BJ (cell line): ENCODE results near the gene SBSN. TPM values are rescaled to one million over a fixed set of nuclear protein-coding genes. Genes with fewer than 3 reads are reported as not detected.

ENCODE experiments used
- CTCF ChIA-PET: fragments of 350-600 bp; formaldehyde crosslinking; extraction: SDS; loops from one replicate; lab custom pipeline; 2021; ENCODE audit warnings: antibody characterized with exemption, inconsistent platforms; lab: Yijun Ruan, JAX
- POLR2A ChIA-PET: fragments of 300-600 bp; sonication (Branson Sonifier 250); formaldehyde crosslinking; extraction: SDS; loops from one replicate; lab custom pipeline; 2021; ENCODE audit warnings: antibody characterized with exemption; lab: Charles Lee
- DNase-seq: peaks from one replicate; pipeline ENCODE4 v3.0.0-alpha.2; 2011; ENCODE audit warnings: low read depth
- H3K27me3 ChIP-seq: 2 replicates; pipeline ENCODE4 v1.6.0; 2011; ENCODE audit warnings: low read length; ENCODE audit not compliant: control insufficient read depth, insufficient read depth
- H3K36me3 ChIP-seq: 2 replicates; pipeline ENCODE4 v1.5.1; 2011; ENCODE audit warnings: low read length; ENCODE audit not compliant: control insufficient read depth, insufficient read depth
- H3K4me3 ChIP-seq: 2 replicates; pipeline ENCODE4 v1.5.1; 2011; ENCODE audit warnings: low read depth, mild to moderate bottlenecking, control low read depth, low read length
- CTCF ChIP-seq: IDR thresholded peaks from 2 replicates; pipeline ENCODE4 v1.5.1; 2011; ENCODE audit warnings: low read depth, mild to moderate bottlenecking, control low read depth, inconsistent platforms, low read length, moderate library complexity; ENCODE audit not compliant: insufficient read depth
- polyA plus RNA-seq: library from polyadenylated mRNA; depleted of rRNA; stranded (reverse); fragments of >200 nt; gene quantifications from 2 replicates; pipeline ENCODE4 v1.2.3, GENCODE V29; 2011

The SBSN gene
- polyA plus RNA-seq, 1 experiment: 1.6 TPM

GRCh38 chr19:35512831-35513627, 15.1 kb downstream of the SBSN start:
- H3K4me3 ChIP-seq: no peak overlapping the region
- POLR2A ChIA-PET: no interaction called here
- CTCF ChIA-PET: interaction anchor here (1.0 to 2.5 kb wide), 4 partner anchors 18 to 45 kb away, joined by 3 to 7 read pairs (median 5); no protein-coding TSS in a partner anchor
- TF ChIP-seq CTCF: no peak
- no peak for DNase-seq
- peaks cover 15% of the 10 kb centered on the region for H3K27me3 ChIP-seq
- no peaks in the 10 kb centered on the region for H3K36me3 ChIP-seq

- peaks cover 20% of the 10 kb centered on the region for H3K27me3 ChIP-seq
- POLR2A ChIA-PET: no interaction called here
- no peak overlapping the region for H3K4me3 ChIP-seq
- DNase-seq: no peak
- CTCF ChIA-PET: interaction anchor here (0.9 to 5.7 kb wide), 13 partner anchors 10 to 185 kb away, joined by 3 to 48 read pairs (median 9); no protein-coding TSS in a partner anchor
- H3K36me3 ChIP-seq: no peaks in the 10 kb centered on the region
- TF ChIP-seq CTCF: no peak
Observed at GRCh38 chr19:35511337-35511736, 16.8 kb downstream of the SBSN start.

GRCh38 chr19:35510626-35510964, 17.5 kb downstream of the SBSN start:
- ChIA-PET CTCF (interaction anchor here (0.5 to 5.7 kb wide), 29 partner anchors 9 to 191 kb away, joined by 3 to 48 read pairs (median 5); no protein-coding TSS in a partner anchor), POLR2A (no interaction called here)
- no peak for DNase-seq
- H3K27me3 ChIP-seq: peaks cover 20% of the 10 kb centered on the region
- TF ChIP-seq CTCF: no peak
- H3K4me3 ChIP-seq: no peak overlapping the region
- no peaks in the 10 kb centered on the region for H3K36me3 ChIP-seq

- Histone ChIP-seq H3K4me3 (peak overlapping the region; percentile 30), H3K27me3 (peaks cover 23% of the 10 kb centered on the region), H3K36me3 (no peaks in the 10 kb centered on the region)
- no peak for DNase-seq
- CTCF ChIA-PET: interaction anchor here (0.5 to 5.7 kb wide), 32 partner anchors 9 to 1458 kb away, joined by 3 to 48 read pairs (median 4); no protein-coding TSS in a partner anchor
- POLR2A ChIA-PET: no interaction called here
- TF ChIP-seq CTCF: peak; percentile 96
Observed at GRCh38 chr19:35509861-35510625, 18.1 kb downstream of the SBSN start.
